Naive thymus-derived CD4-positive, alpha-beta T cell (primary cell): ENCODE data around the gene PRDM16. TPM values are rescaled to one million over a fixed set of nuclear protein-coding genes. Genes with fewer than 3 reads are reported as not detected.

Experiments used
- ATAC-seq: fragments of 150-1000 bp; cut with Tn5 transposase; 2 replicates; pipeline ENCODE4 v1.10.0; 2021; ENCODE audit warnings: mild to moderate bottlenecking, moderate library complexity
- CTCF ChIA-PET: fragments of 350-600 bp; sonication (Branson Sonifier 250); formaldehyde crosslinking; loops from one replicate; lab custom pipeline; 2021; ENCODE audit warnings: antibody characterized with exemption; lab: Charles Lee
- POLR2A ChIA-PET: fragments of 350-600 bp; sonication (Branson Sonifier 250); formaldehyde crosslinking; loops from one replicate; lab custom pipeline; 2021; ENCODE audit warnings: antibody characterized with exemption, inconsistent platforms; lab: Charles Lee
- DNase-seq, 9 donors: peaks; one replicate each; pipeline versions ENCODE4 v3.0.0 to v3.0.0-alpha.2; 2020 to 2022; ENCODE audit warnings: mixed read lengths in 1 of 9
- H3K27ac ChIP-seq: one replicate; pipeline ENCODE4 v1.7.0; 2013; ENCODE audit warnings: mild to moderate bottlenecking, low read depth, low read length, moderate library complexity
- H3K27me3 ChIP-seq, 2 donors: one replicate each; pipeline ENCODE4 v1.7.0; 2013; ENCODE audit warnings: low read length in 2 of 2, mild to moderate bottlenecking in 2 of 2, moderate library complexity in 2 of 2; ENCODE audit not compliant: control insufficient read depth in 2 of 2, insufficient read depth in 2 of 2
- H3K36me3 ChIP-seq, 3 experiments: 1 replicate in 2 of 3; 2 replicates in 1 of 3; pipeline ENCODE4 v1.7.0; 2013; ENCODE audit warnings: low read length in 3 of 3, mild to moderate bottlenecking in 3 of 3, moderate library complexity in 1 of 3; ENCODE audit not compliant: insufficient read depth in 3 of 3, control insufficient read depth in 2 of 3
- H3K4me1 ChIP-seq, 2 donors: one replicate each; pipeline ENCODE4 v1.7.0; 2013; ENCODE audit warnings: low read length in 2 of 2, mild to moderate bottlenecking in 2 of 2, moderate library complexity in 1 of 2; ENCODE audit not compliant: control insufficient read depth in 2 of 2, insufficient read depth in 2 of 2
- H3K4me3 ChIP-seq: 2 replicates; pipeline ENCODE4 v1.7.0; 2013; ENCODE audit warnings: mild to moderate bottlenecking, low read length
- H3K9me3 ChIP-seq, 3 experiments: 1 replicate in 2 of 3; 2 replicates in 1 of 3; pipeline ENCODE4 v1.7.0; 2013; ENCODE audit warnings: low read length in 3 of 3; ENCODE audit not compliant: control insufficient read depth in 2 of 3
- H3K27ac Mint-ChIP-seq, 9 donors: one replicate each; pipeline ENCODE4 v1.8.0; 2020 to 2022; ENCODE audit warnings: mixed read lengths in 9 of 9, mild to moderate bottlenecking in 8 of 9, moderate library complexity in 5 of 9, inconsistent platforms in 2 of 9
- H3K27me3 Mint-ChIP-seq, 5 donors: one replicate each; pipeline ENCODE4 v1.8.0; 2021 to 2022; ENCODE audit warnings: mixed read lengths in 5 of 5, mild to moderate bottlenecking in 1 of 5
- H3K36me3 Mint-ChIP-seq, 5 donors: one replicate each; pipeline ENCODE4 v1.8.0; 2020 to 2022; ENCODE audit warnings: mixed read lengths in 5 of 5, mild to moderate bottlenecking in 3 of 5, inconsistent platforms in 1 of 5
- H3K4me1 Mint-ChIP-seq, 7 donors: one replicate each; pipeline ENCODE4 v1.8.0; 2020 to 2022; ENCODE audit warnings: mixed read lengths in 7 of 7, mild to moderate bottlenecking in 3 of 7, inconsistent platforms in 1 of 7
- H3K4me3 Mint-ChIP-seq, 10 donors: one replicate each; pipeline ENCODE4 v1.8.0; 2020 to 2022; ENCODE audit warnings: mild to moderate bottlenecking in 10 of 10, mixed read lengths in 10 of 10, moderate library complexity in 6 of 10, inconsistent platforms in 2 of 10
- H3K9me3 Mint-ChIP-seq, 11 donors: one replicate each; pipeline ENCODE4 v1.8.0; 2020 to 2022; ENCODE audit warnings: mixed read lengths in 11 of 11, mild to moderate bottlenecking in 4 of 11, inconsistent platforms in 1 of 11, moderate library complexity in 1 of 11
- intact Hi-C, 2 donors: fragments of 100-400 bp; cut with micrococcal nuclease; formaldehyde crosslinking; loops; one replicate each; pipeline ENCODE4 v1.15.1; 2023
- polyA plus RNA-seq, 2 donors: library from polyadenylated mRNA; unstranded; fragments of 300-500 nt; fragmentation: Illumina TruSeq; gene quantifications; one replicate each; pipeline ENCODE4 v1.2.3, GENCODE V29; 2021
- total RNA-seq, 6 experiments: library from RNA in 5 of 6; stranded (reverse) in 5 of 6; gene quantifications; 1 replicate in 5 of 6; 2 replicates in 1 of 6; pipeline ENCODE4 v1.2.3 and lab custom pipeline; 2021 to 2026

Gene PRDM16
- total and polyA plus RNA-seq, 7 experiments from 2014 or later, result 0.05 to 0.61 (median 0.36) TPM; not detected in 2

GRCh38 chr1:3197781-3198316 is 128.8 kb downstream of the PRDM16 start:
- Histone ChIP-seq H3K4me1 (no peaks in the 10 kb centered on the region), H3K9me3 (no peaks in the 10 kb centered on the region), H3K36me3 (no peaks in the 10 kb centered on the region), H3K27ac (no peak overlapping the region), H3K4me3 (no peak overlapping the region), H3K27me3 (no peaks in the 10 kb centered on the region)
- no peaks in the 10 kb centered on the region for H3K36me3 Mint-ChIP-seq
- H3K4me1 Mint-ChIP-seq, result no peaks in the 10 kb centered on the region
- H3K9me3 Mint-ChIP-seq, result no peaks in the 10 kb centered on the region
- ChIA-PET POLR2A (no interaction called here), CTCF (no interaction called here)
- DNase-seq (no peak), ATAC-seq (no peak)
- no peak overlapping the region for H3K4me3 Mint-ChIP-seq
- intact Hi-C loops, result no loop called here
- no peaks in the 10 kb centered on the region for H3K27me3 Mint-ChIP-seq
- H3K27ac Mint-ChIP-seq, result no peak overlapping the region

GRCh38 chr1:3198371-3199271 is 129.6 kb downstream of the PRDM16 start:
- Histone ChIP-seq H3K36me3 (no peaks in the 10 kb centered on the region), H3K9me3 (no peaks in the 10 kb centered on the region), H3K4me1 (no peaks in the 10 kb centered on the region), H3K27me3 (no peaks in the 10 kb centered on the region), H3K4me3 (no peak overlapping the region), H3K27ac (no peak overlapping the region)
- Mint-ChIP-seq H3K27me3 (no peaks in the 10 kb centered on the region), H3K4me1 (no peaks in the 10 kb centered on the region), H3K9me3 (no peaks in the 10 kb centered on the region), H3K27ac (no peak overlapping the region), H3K4me3 (no peak overlapping the region), H3K36me3 (no peaks in the 10 kb centered on the region)
- DNase-seq (no peak), ATAC-seq (no peak)
- intact Hi-C loops, result no loop called here
- ChIA-PET CTCF (no interaction called here), POLR2A (no interaction called here)

- no peaks in the 10 kb centered on the region for H3K27me3 ChIP-seq
- H3K36me3 ChIP-seq, result no peaks in the 10 kb centered on the region
- peaks cover 0 to 3% (median 0%) of the 10 kb centered on the region in 5 donors for H3K27me3 Mint-ChIP-seq
- ATAC-seq (no peak), DNase-seq (no peak)
- H3K4me1 Mint-ChIP-seq, result no peaks in the 10 kb centered on the region
- POLR2A ChIA-PET, result no interaction called here
- no peak overlapping the region for H3K4me3 ChIP-seq
- H3K9me3 Mint-ChIP-seq, result no peaks in the 10 kb centered on the region
- no peak overlapping the region for H3K27ac Mint-ChIP-seq
- H3K9me3 ChIP-seq, result no peaks in the 10 kb centered on the region
- H3K36me3 Mint-ChIP-seq, result no peaks in the 10 kb centered on the region
- H3K4me3 Mint-ChIP-seq, result no peak overlapping the region
- CTCF ChIA-PET, result no interaction called here
- no peak overlapping the region for H3K27ac ChIP-seq
- intact Hi-C loops, result no loop called here
- H3K4me1 ChIP-seq, result no peaks in the 10 kb centered on the region
Observed at GRCh38 chr1:3204725-3205124, 135.7 kb downstream of the PRDM16 start.

- Histone ChIP-seq H3K27ac (no peak overlapping the region), H3K36me3 (no peaks in the 10 kb centered on the region), H3K4me3 (no peak overlapping the region), H3K4me1 (no peaks in the 10 kb centered on the region), H3K27me3 (no peaks in the 10 kb centered on the region), H3K9me3 (no peaks in the 10 kb centered on the region)
- Mint-ChIP-seq H3K27me3 (peaks cover 0 to 3% (median 0%) of the 10 kb centered on the region in 5 donors), H3K4me1 (no peaks in the 10 kb centered on the region), H3K9me3 (no peaks in the 10 kb centered on the region), H3K36me3 (no peaks in the 10 kb centered on the region), H3K27ac (no peak overlapping the region), H3K4me3 (no peak overlapping the region)
- intact Hi-C loops, result no loop called here
- DNase-seq, result no peak
- ChIA-PET CTCF (no interaction called here), POLR2A (no interaction called here)
- ATAC-seq, result no peak
Observed at GRCh38 chr1:3205815-3206214, 136.8 kb downstream of the PRDM16 start.

GRCh38 chr1:3206696-3207095 is 137.7 kb downstream of the PRDM16 start:
- Histone ChIP-seq H3K27ac (no peak overlapping the region), H3K36me3 (no peaks in the 10 kb centered on the region), H3K4me3 (no peak overlapping the region), H3K27me3 (no peaks in the 10 kb centered on the region), H3K9me3 (no peaks in the 10 kb centered on the region), H3K4me1 (no peaks in the 10 kb centered on the region)
- no peaks in the 10 kb centered on the region for H3K4me1 Mint-ChIP-seq
- no peaks in the 10 kb centered on the region for H3K9me3 Mint-ChIP-seq
- intact Hi-C loops, result no loop called here
- no peaks in the 10 kb centered on the region for H3K36me3 Mint-ChIP-seq
- no peak for DNase-seq
- ChIA-PET POLR2A (no interaction called here), CTCF (no interaction called here)
- no peak for ATAC-seq
- H3K27ac Mint-ChIP-seq, result no peak overlapping the region
- H3K27me3 Mint-ChIP-seq, result peaks cover 0 to 3% (median 0%) of the 10 kb centered on the region in 5 donors
- H3K4me3 Mint-ChIP-seq, result no peak overlapping the region

- no peak overlapping the region for H3K27ac Mint-ChIP-seq
- H3K4me3 Mint-ChIP-seq, result no peak overlapping the region
- no peak overlapping the region for H3K27ac ChIP-seq
- H3K36me3 Mint-ChIP-seq, result no peaks in the 10 kb centered on the region
- H3K4me1 Mint-ChIP-seq, result no peaks in the 10 kb centered on the region
- peaks cover 0 to 3% (median 0%) of the 10 kb centered on the region in 5 donors for H3K27me3 Mint-ChIP-seq
- no peaks in the 10 kb centered on the region for H3K9me3 ChIP-seq
- no peaks in the 10 kb centered on the region for H3K4me1 ChIP-seq
- intact Hi-C loops, result no loop called here
- ATAC-seq (no peak), DNase-seq (no peak)
- no peaks in the 10 kb centered on the region for H3K27me3 ChIP-seq
- H3K36me3 ChIP-seq, result no peaks in the 10 kb centered on the region
- CTCF ChIA-PET, result no interaction called here
- no peak overlapping the region for H3K4me3 ChIP-seq
- POLR2A ChIA-PET, result no interaction called here
- no peaks in the 10 kb centered on the region for H3K9me3 Mint-ChIP-seq
Observed at GRCh38 chr1:3207217-3207848, 138.3 kb downstream of the PRDM16 start.
